Neural progenitor cell (in vitro differentiated cells): ENCODE data around the gene CDK4. TPM values are rescaled to one million over a fixed set of nuclear protein-coding genes. Genes with fewer than 3 reads are reported as not detected.

Experiments
- DNase-seq: peaks from one replicate; pipeline ENCODE4 v3.0.0-alpha.2; 2016; ENCODE audit warnings: low spot score
- H2AFZ ChIP-seq: fragments of 200-600 bp; sonication (generic); replicated peaks from 2 replicates; pipeline ENCODE4 v1.6.1; 2016; ENCODE audit warnings: antibody characterized with exemption
- H3F3A ChIP-seq: fragments of 200-600 bp; sonication (generic); 2 replicates; pipeline ENCODE4 v1.6.1; 2016; ENCODE audit warnings: antibody characterized with exemption, low read depth
- H3K27ac ChIP-seq: fragments of 200-600 bp; sonication (generic); 2 replicates; pipeline ENCODE4 v1.5.1; 2016; ENCODE audit warnings: mild to moderate bottlenecking
- H3K27me3 ChIP-seq: fragments of 200-600 bp; sonication (generic); 2 replicates; pipeline ENCODE4 v1.6.1; 2016; ENCODE audit warnings: mild to moderate bottlenecking, moderate library complexity
- H3K36me3 ChIP-seq: fragments of 200-600 bp; sonication (generic); 2 replicates; pipeline ENCODE4 v1.5.1; 2016
- H3K4me1 ChIP-seq: fragments of 200-600 bp; sonication (generic); 2 replicates; pipeline ENCODE4 v1.6.1; 2016; ENCODE audit warnings: mixed run types
- H3K4me2 ChIP-seq: fragments of 200-600 bp; sonication (generic); 2 replicates; pipeline ENCODE4 v1.6.1; 2016
- H3K4me3 ChIP-seq: fragments of 200-600 bp; sonication (generic); 2 replicates; pipeline ENCODE4 v1.5.1; 2016
- H3K79me2 ChIP-seq: fragments of 200-600 bp; sonication (generic); 2 replicates; pipeline ENCODE4 v1.6.1; 2016; ENCODE audit warnings: low read depth
- H3K9ac ChIP-seq: fragments of 200-600 bp; sonication (generic); 2 replicates; pipeline ENCODE4 v1.6.1; 2016
- H3K9me3 ChIP-seq: fragments of 200-600 bp; sonication (generic); 2 replicates; pipeline ENCODE4 v1.5.1; 2016; ENCODE audit warnings: low read depth
- H4K20me1 ChIP-seq: fragments of 200-600 bp; sonication (generic); 2 replicates; pipeline ENCODE4 v1.6.1; 2016; ENCODE audit warnings: low read depth
- H3K27ac Mint-ChIP-seq: 3 replicates; pipeline ENCODE4 v1.8.0; 2021; ENCODE audit warnings: mixed read lengths
- H3K27me3 Mint-ChIP-seq: 2 replicates; pipeline ENCODE4 v1.8.0; 2022; ENCODE audit warnings: low read depth, mild to moderate bottlenecking, inconsistent platforms, moderate library complexity, mixed read lengths; ENCODE audit not compliant: insufficient read depth
- H3K36me3 Mint-ChIP-seq: 3 replicates; pipeline ENCODE4 v1.8.0; 2021; ENCODE audit warnings: mixed read lengths
- H3K4me1 Mint-ChIP-seq: 3 replicates; pipeline ENCODE4 v1.8.0; 2021; ENCODE audit warnings: mixed read lengths
- H3K4me3 Mint-ChIP-seq: 3 replicates; pipeline ENCODE4 v1.8.0; 2021; ENCODE audit warnings: mild to moderate bottlenecking, moderate library complexity, mixed read lengths
- H3K9me3 Mint-ChIP-seq: 3 replicates; pipeline ENCODE4 v1.8.0; 2020; ENCODE audit warnings: mixed read lengths
- EZH2 ChIP-seq: fragments of 200-600 bp; sonication (generic); IDR thresholded peaks from 2 replicates; pipeline ENCODE4 v1.6.1; 2017; ENCODE audit warnings: antibody characterized with exemption, mild to moderate bottlenecking, moderate library complexity
- EZH2phosphoT487 ChIP-seq: fragments of 200-600 bp; sonication (generic); IDR thresholded peaks from 2 replicates; pipeline ENCODE4 v1.6.1; 2017; ENCODE audit warnings: antibody characterized with exemption
- total RNA-seq: library from RNA; depleted of rRNA; stranded (reverse); fragments of >200 nt; gene quantifications from 2 replicates; pipeline ENCODE4 v1.2.3, GENCODE V29; 2015; ENCODE audit warnings: low replicate concordance
- TF ChIP-seq, protein P1 (sequence below): fragments of 200-600 bp; sonication (generic); IDR thresholded peaks from 2 replicates; pipeline ENCODE4 v1.5.1; 2017; ENCODE audit warnings: antibody characterized with exemption, mild to moderate bottlenecking

The CDK4 gene
- total RNA-seq, 1 donor from 2014 or later, result 169 TPM

GRCh38 chr12:57735952-57736740, 16.0 kb downstream of the CDK4 start:
- Histone ChIP-seq H3K27me3 (peaks cover 100% of the 10 kb centered on the region), H3K4me3 (peak overlapping the region; percentile 44), H3K9ac (no peak overlapping the region), H3K79me2 (no peaks in the 10 kb centered on the region), H3F3A (peaks cover 32% of the 10 kb centered on the region), H2AFZ (no peak overlapping the region), H3K4me1 (peaks cover 24% of the 10 kb centered on the region), H3K4me2 (peak overlapping the region; percentile 98), H3K27ac (no peak overlapping the region), H3K9me3 (no peaks in the 10 kb centered on the region), H4K20me1 (peaks cover 39% of the 10 kb centered on the region), H3K36me3 (no peaks in the 10 kb centered on the region)
- Mint-ChIP-seq H3K27me3 (peaks cover 38% of the 10 kb centered on the region), H3K4me1 (peaks cover 44% of the 10 kb centered on the region), H3K9me3 (no peaks in the 10 kb centered on the region), H3K4me3 (peak overlapping the region; percentile 80), H3K27ac (peak overlapping the region; percentile 4), H3K36me3 (peaks cover 4% of the 10 kb centered on the region)
- TF ChIP-seq EZH2, result peak; percentile 45
- TF ChIP-seq, protein P1, sequence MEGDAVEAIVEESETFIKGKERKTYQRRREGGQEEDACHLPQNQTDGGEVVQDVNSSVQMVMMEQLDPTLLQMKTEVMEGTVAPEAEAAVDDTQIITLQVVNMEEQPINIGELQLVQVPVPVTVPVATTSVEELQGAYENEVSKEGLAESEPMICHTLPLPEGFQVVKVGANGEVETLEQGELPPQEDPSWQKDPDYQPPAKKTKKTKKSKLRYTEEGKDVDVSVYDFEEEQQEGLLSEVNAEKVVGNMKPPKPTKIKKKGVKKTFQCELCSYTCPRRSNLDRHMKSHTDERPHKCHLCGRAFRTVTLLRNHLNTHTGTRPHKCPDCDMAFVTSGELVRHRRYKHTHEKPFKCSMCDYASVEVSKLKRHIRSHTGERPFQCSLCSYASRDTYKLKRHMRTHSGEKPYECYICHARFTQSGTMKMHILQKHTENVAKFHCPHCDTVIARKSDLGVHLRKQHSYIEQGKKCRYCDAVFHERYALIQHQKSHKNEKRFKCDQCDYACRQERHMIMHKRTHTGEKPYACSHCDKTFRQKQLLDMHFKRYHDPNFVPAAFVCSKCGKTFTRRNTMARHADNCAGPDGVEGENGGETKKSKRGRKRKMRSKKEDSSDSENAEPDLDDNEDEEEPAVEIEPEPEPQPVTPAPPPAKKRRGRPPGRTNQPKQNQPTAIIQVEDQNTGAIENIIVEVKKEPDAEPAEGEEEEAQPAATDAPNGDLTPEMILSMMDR, result peak; percentile 48
- TF ChIP-seq EZH2phosphoT487, result peak; percentile 42
- peak; percentile 80 for DNase-seq

- Histone ChIP-seq H4K20me1 (peaks cover 40% of the 10 kb centered on the region), H3K27ac (no peak overlapping the region), H3K27me3 (peaks cover 100% of the 10 kb centered on the region), H3K9me3 (no peaks in the 10 kb centered on the region), H3K9ac (no peak overlapping the region), H3K4me3 (no peak overlapping the region), H3K4me2 (peak overlapping the region; percentile 98), H3K79me2 (no peaks in the 10 kb centered on the region), H2AFZ (no peak overlapping the region), H3K36me3 (no peaks in the 10 kb centered on the region), H3K4me1 (peaks cover 24% of the 10 kb centered on the region), H3F3A (peaks cover 32% of the 10 kb centered on the region)
- TF ChIP-seq EZH2phosphoT487 (no peak), EZH2 (no peak)
- TF ChIP-seq, protein P1, result no peak
- H3K27me3 Mint-ChIP-seq, result peaks cover 43% of the 10 kb centered on the region
- DNase-seq, result peak; percentile 69
- peak overlapping the region; percentile 80 for H3K4me3 Mint-ChIP-seq
- no peaks in the 10 kb centered on the region for H3K9me3 Mint-ChIP-seq
- peaks cover 38% of the 10 kb centered on the region for H3K4me1 Mint-ChIP-seq
- H3K36me3 Mint-ChIP-seq, result peaks cover 4% of the 10 kb centered on the region
- H3K27ac Mint-ChIP-seq, result no peak overlapping the region
Observed at GRCh38 chr12:57735198-57735855, 16.8 kb downstream of the CDK4 start.

- H3K4me2 ChIP-seq, result no peak overlapping the region
- H2AFZ ChIP-seq, result no peak overlapping the region
- Mint-ChIP-seq H3K4me1 (peaks cover 33% of the 10 kb centered on the region), H3K27ac (no peak overlapping the region), H3K4me3 (no peak overlapping the region), H3K27me3 (peaks cover 44% of the 10 kb centered on the region), H3K36me3 (peaks cover 4% of the 10 kb centered on the region), H3K9me3 (no peaks in the 10 kb centered on the region)
- H3K27me3 ChIP-seq, result peaks cover 100% of the 10 kb centered on the region
- peaks cover 16% of the 10 kb centered on the region for H3K4me1 ChIP-seq
- H4K20me1 ChIP-seq, result peaks cover 44% of the 10 kb centered on the region
- TF ChIP-seq EZH2 (no peak), EZH2phosphoT487 (no peak)
- TF ChIP-seq, protein P1, result no peak
- no peak overlapping the region for H3K4me3 ChIP-seq
- no peak overlapping the region for H3K9ac ChIP-seq
- no peak overlapping the region for H3K27ac ChIP-seq
- no peaks in the 10 kb centered on the region for H3K79me2 ChIP-seq
- no peaks in the 10 kb centered on the region for H3K9me3 ChIP-seq
- no peaks in the 10 kb centered on the region for H3K36me3 ChIP-seq
- no peak for DNase-seq
- peaks cover 32% of the 10 kb centered on the region for H3F3A ChIP-seq
Observed at GRCh38 chr12:57734591-57734990, 17.5 kb downstream of the CDK4 start.
